A673 (cell line): ENCODE measurements around the gene VTI1A.

Source experiments
- EZH2 ChIP-seq: fragments of 200-600 bp; sonication (generic); IDR thresholded peaks from 2 replicates; pipeline ENCODE4 v1.6.1; 2017; ENCODE audit warnings: borderline replicate concordance, low read depth, mild to moderate bottlenecking, mixed read lengths, antibody characterized with exemption, low read length; ENCODE audit not compliant: poor library complexity, severe bottlenecking
- TF ChIP-seq, protein P1 (sequence below): fragments of 300-800, 200-600 bp; sonication (generic); conservative IDR thresholded peaks from 2 replicates; pipeline ENCODE4 v1.5.1; 2017; ENCODE audit warnings: low read depth, mild to moderate bottlenecking, antibody characterized with exemption, low read length, moderate library complexity, mixed read lengths

DNA sequence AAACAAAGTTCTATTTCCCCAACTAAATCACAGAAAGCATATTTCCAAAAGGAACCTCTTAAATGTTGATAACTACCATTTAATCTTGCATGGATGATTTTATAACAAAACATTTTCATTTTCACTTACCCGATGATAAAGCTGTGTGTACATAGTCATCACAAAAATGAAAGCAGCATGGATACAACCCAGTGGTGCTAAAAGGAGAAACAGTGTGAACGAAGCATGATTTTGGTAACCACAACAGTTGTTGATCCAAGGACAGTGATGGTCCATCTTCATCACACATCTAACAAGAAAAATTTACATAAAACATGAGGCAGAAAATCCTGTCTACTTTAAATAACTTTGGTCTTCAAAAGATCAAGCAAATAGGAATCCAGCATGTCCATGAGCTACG is 5.0 kb upstream of the VTI1A start:
- TF ChIP-seq, protein P1, sequence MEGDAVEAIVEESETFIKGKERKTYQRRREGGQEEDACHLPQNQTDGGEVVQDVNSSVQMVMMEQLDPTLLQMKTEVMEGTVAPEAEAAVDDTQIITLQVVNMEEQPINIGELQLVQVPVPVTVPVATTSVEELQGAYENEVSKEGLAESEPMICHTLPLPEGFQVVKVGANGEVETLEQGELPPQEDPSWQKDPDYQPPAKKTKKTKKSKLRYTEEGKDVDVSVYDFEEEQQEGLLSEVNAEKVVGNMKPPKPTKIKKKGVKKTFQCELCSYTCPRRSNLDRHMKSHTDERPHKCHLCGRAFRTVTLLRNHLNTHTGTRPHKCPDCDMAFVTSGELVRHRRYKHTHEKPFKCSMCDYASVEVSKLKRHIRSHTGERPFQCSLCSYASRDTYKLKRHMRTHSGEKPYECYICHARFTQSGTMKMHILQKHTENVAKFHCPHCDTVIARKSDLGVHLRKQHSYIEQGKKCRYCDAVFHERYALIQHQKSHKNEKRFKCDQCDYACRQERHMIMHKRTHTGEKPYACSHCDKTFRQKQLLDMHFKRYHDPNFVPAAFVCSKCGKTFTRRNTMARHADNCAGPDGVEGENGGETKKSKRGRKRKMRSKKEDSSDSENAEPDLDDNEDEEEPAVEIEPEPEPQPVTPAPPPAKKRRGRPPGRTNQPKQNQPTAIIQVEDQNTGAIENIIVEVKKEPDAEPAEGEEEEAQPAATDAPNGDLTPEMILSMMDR: no peak
- no peak for TF ChIP-seq EZH2
